ENCODE data around the gene CCDC61. TPM values are rescaled to one million over a fixed set of nuclear protein-coding genes. Genes with fewer than 3 reads are reported as not detected.

The CCDC61 gene
- total RNA-seq, 1 experiment from 2014 or later: 16.9 TPM

GRCh38 chr19:46035986-46036743 is 40.9 kb downstream of the CCDC61 start:
- no peak overlapping the region for H3K9ac ChIP-seq (ENCODE audit: extremely low read depth, insufficient read length, low read length)
- no peak overlapping the region for H2BK20ac ChIP-seq (ENCODE audit: low read depth, low read length, poor library complexity, severe bottlenecking)
- DNase-seq: no peak
- H3K27ac Mint-ChIP-seq: no peak overlapping the region
- H2BK120ac ChIP-seq (ENCODE audit: low read depth, low read length, poor library complexity, severe bottlenecking): no peak overlapping the region
- H3K27me3 ChIP-seq (ENCODE audit: insufficient read depth, low read length): no peaks in the 10 kb centered on the region
- no peak overlapping the region for H2AFZ ChIP-seq (ENCODE audit: low read length)
- TF ChIP-seq CTCF (conservative IDR thresholded peaks at IDR 0.05): no peak
- no peak overlapping the region for H2BK12ac ChIP-seq (ENCODE audit: insufficient read length, low read depth, low read length)
- no peak overlapping the region for H3K27ac ChIP-seq (ENCODE audit: insufficient read length, low read depth, low read length)
- H3K23ac ChIP-seq (ENCODE audit: insufficient read length, low read depth, low read length): no peak overlapping the region
- H3K4me1 ChIP-seq (ENCODE audit: insufficient read depth, low read length): no peaks in the 10 kb centered on the region
- peaks cover 0 to 7% of the 10 kb centered on the region in 2 experiments; a peak in 2 of 4 replicates for H3K4me1 Mint-ChIP-seq
- H3T11ph ChIP-seq (ENCODE audit: low read length): no peak overlapping the region
- H2BK15ac ChIP-seq (ENCODE audit: low read depth, low read length): no peak overlapping the region
- H3K9me3 ChIP-seq (ENCODE audit: control insufficient read depth, low read depth, low read length): no peaks in the 10 kb centered on the region
- no peak overlapping the region for H2BK5ac ChIP-seq (ENCODE audit: insufficient read length, low read length)
- no peak overlapping the region for H4K8ac ChIP-seq (replicated peaks; ENCODE audit: insufficient read length, low read depth, low read length)
- H3K4me3 Mint-ChIP-seq: no peak overlapping the region
- no peak overlapping the region for H3K14ac ChIP-seq (ENCODE audit: insufficient read depth, low read length)
- H3K9me3 Mint-ChIP-seq: peaks cover 14 to 21% of the 10 kb centered on the region in 2 experiments; a peak in 4 of 5 replicates
- no peak overlapping the region for H3K4me2 ChIP-seq (ENCODE audit: insufficient read depth, insufficient read length, low read length)
- H4K20me1 ChIP-seq (ENCODE audit: control insufficient read depth, insufficient read depth, insufficient read length): no peaks in the 10 kb centered on the region
- peaks cover 26% of the 10 kb centered on the region for H3K27me3 Mint-ChIP-seq (ENCODE audit: low read depth)
- H3K56ac ChIP-seq (ENCODE audit: insufficient read length, low read depth, low read length): no peak overlapping the region
- no peak overlapping the region for H2AK5ac ChIP-seq (ENCODE audit: insufficient read length, low read length)
- no peak overlapping the region for H4K5ac ChIP-seq (ENCODE audit: insufficient read length, low read depth, low read length)
- no peak overlapping the region for H4K91ac ChIP-seq (ENCODE audit: insufficient read length, low read depth, low read length)
- no peaks in the 10 kb centered on the region; a peak in 1 of 7 replicates for H3K36me3 Mint-ChIP-seq (ENCODE audit: insufficient read depth in 1 of 3, low read depth in 3 of 3)
- WGBS (ENCODE audit: extremely low coverage, insufficient read length, low lambda C conversion rate): no CpG with 5 or more reads among the region's 13 CpGs
- no peaks in the 10 kb centered on the region for H3K79me2 ChIP-seq (ENCODE audit: insufficient read depth, low read length)
- no peak overlapping the region for H3K4ac ChIP-seq (ENCODE audit: low read depth, low read length)
- H3K79me1 ChIP-seq (ENCODE audit: insufficient read depth, low read depth, low read length, poor library complexity, severe bottlenecking): no peaks in the 10 kb centered on the region
- no peak overlapping the region for H3K18ac ChIP-seq (ENCODE audit: insufficient read length, low read depth, low read length)
- no peaks in the 10 kb centered on the region for H3K23me2 ChIP-seq (ENCODE audit: insufficient read length, low read depth, low read length, poor library complexity, severe bottlenecking)
